Heart left ventricle (tissue), 13 donors: Measurements from ENCODE around the gene CARD10.

Experiments used
- CTCF ChIP-seq, 12 donors: fragments of 200-600 bp; sonication (generic) in 4 of 12; IDR thresholded peaks; one replicate each; pipeline versions ENCODE4 v1.5.0 to v1.8.0; 2018 to 2022; ENCODE audit warnings: antibody characterized with exemption in 12 of 12, mild to moderate bottlenecking in 5 of 12
- POLR2A ChIP-seq, 2 donors: fragments of 450-650 bp; IDR thresholded peaks; one replicate each; pipeline ENCODE4 v1.6.1; 2017; ENCODE audit warnings: antibody characterized with exemption in 2 of 2, mild to moderate bottlenecking in 2 of 2, moderate library complexity in 2 of 2
- donor health status: ischemic (EF 13 %, LVEDD 7.1; RV severe dilation, severe dysfunction).
- donor health status: DM: no; HTN: yes; CAD: no.
- donor health status: DM: no; HTN: no; CAD: no.
- donor health status: ischemic (EF 25% LVEDD 6.9; RV normal size, moderate dysfunction).
- donor health status: ischemic (EF 25% LVEDD 5.7; RV mildly dilated, moderate dysfunction).
- donor health status: ischemic (EF 35%, LVEDD 5.7; RV mildly dilated, moderate dysfunction).
- donor health status: nonischemic (EF 11% LVEDD 7.7; RV severe dilation, severe dysfunction).
- donor health status: DM: yes; HTN: yes; CAD: no.
- donor health status: PGD.
- donor health status: ischemic (EF 29% LVEDD 5.4; RV normal size, mild dysfunction).
- donor health status: nonischemic (EF 23%, LVEDD 6.1; RV moderate dilation, normal function).

GRCh38 chr22:37479196-37479595 lies 40.0 kb downstream of the CARD10 start:
- no peak for TF ChIP-seq CTCF (IDR thresholded peaks at IDR 0.05)
- no peak for TF ChIP-seq POLR2A (IDR thresholded peaks at IDR 0.05)
